Measurements from ENCODE around the gene HOXB7. TPM values are rescaled to one million over a fixed set of nuclear protein-coding genes. Genes with fewer than 3 reads are reported as not detected.

The HOXB7 gene
- total RNA-seq, 1 donor from 2014 or later: 1.0 TPM

- Histone ChIP-seq H3K4me1 (ENCODE audit: control insufficient read depth in 3 of 3, insufficient read depth in 3 of 3, low read length in 3 of 3) (peaks cover 2 to 7% (median 3%) of the 10 kb centered on the region in 3 donors), H3K36me3 (ENCODE audit: control insufficient read depth in 3 of 3, insufficient read depth in 3 of 3, low read length in 3 of 3) (no peaks in the 10 kb centered on the region), H3K27me3 (ENCODE audit: control insufficient read depth in 3 of 3, insufficient read depth in 3 of 3, low read length in 3 of 3) (peaks cover 86 to 92% (median 90%) of the 10 kb centered on the region in 3 donors), H3K4me3 (ENCODE audit: low read length in 3 of 3) (no peak overlapping the region), H3K9ac (ENCODE audit: low read depth in 1 of 3, low read length in 3 of 3) (no peak overlapping the region), H3K27ac (ENCODE audit: low read depth, low read length) (no peak overlapping the region), H3K9me3 (ENCODE audit: control insufficient read depth in 3 of 3, low read length in 3 of 3) (no peaks in the 10 kb centered on the region)
Measured at GRCh38 chr17:48644159-48644558, 33.3 kb upstream of the HOXB7 start.

- Histone ChIP-seq H3K9ac (ENCODE audit: low read depth in 1 of 3, low read length in 3 of 3) (no peak overlapping the region), H3K4me1 (ENCODE audit: control insufficient read depth in 3 of 3, insufficient read depth in 3 of 3, low read length in 3 of 3) (peaks cover 2 to 7% (median 3%) of the 10 kb centered on the region in 3 donors), H3K27me3 (ENCODE audit: control insufficient read depth in 3 of 3, insufficient read depth in 3 of 3, low read length in 3 of 3) (peaks cover 90 to 97% (median 92%) of the 10 kb centered on the region in 3 donors), H3K27ac (ENCODE audit: low read depth, low read length) (no peak overlapping the region), H3K4me3 (ENCODE audit: low read length in 3 of 3) (no peak overlapping the region), H3K9me3 (ENCODE audit: control insufficient read depth in 3 of 3, low read length in 3 of 3) (no peaks in the 10 kb centered on the region), H3K36me3 (ENCODE audit: control insufficient read depth in 3 of 3, insufficient read depth in 3 of 3, low read length in 3 of 3) (no peaks in the 10 kb centered on the region)
Measured at GRCh38 chr17:48643697-48644012, 32.8 kb upstream of the HOXB7 start.

- Histone ChIP-seq H3K4me3 (ENCODE audit: low read length in 3 of 3) (no peak overlapping the region), H3K36me3 (ENCODE audit: control insufficient read depth in 3 of 3, insufficient read depth in 3 of 3, low read length in 3 of 3) (no peaks in the 10 kb centered on the region), H3K4me1 (ENCODE audit: control insufficient read depth in 3 of 3, insufficient read depth in 3 of 3, low read length in 3 of 3) (peaks cover 2 to 7% (median 3%) of the 10 kb centered on the region in 3 donors), H3K27me3 (ENCODE audit: control insufficient read depth in 3 of 3, insufficient read depth in 3 of 3, low read length in 3 of 3) (peaks cover 88 to 97% (median 94%) of the 10 kb centered on the region in 3 donors), H3K9me3 (ENCODE audit: control insufficient read depth in 3 of 3, low read length in 3 of 3) (no peaks in the 10 kb centered on the region), H3K27ac (ENCODE audit: low read depth, low read length) (no peak overlapping the region), H3K9ac (ENCODE audit: low read depth in 1 of 3, low read length in 3 of 3) (no peak overlapping the region)
Measured at GRCh38 chr17:48642843-48643696, 32.3 kb upstream of the HOXB7 start.

GRCh38 chr17:48642059-48642842, 31.4 kb upstream of the HOXB7 start:
- peaks cover 0 to 2% (median 0%) of the 10 kb centered on the region in 3 donors for H3K4me1 ChIP-seq (ENCODE audit: control insufficient read depth in 3 of 3, insufficient read depth in 3 of 3, low read length in 3 of 3)
- no peaks in the 10 kb centered on the region for H3K36me3 ChIP-seq (ENCODE audit: control insufficient read depth in 3 of 3, insufficient read depth in 3 of 3, low read length in 3 of 3)
- H3K27ac ChIP-seq (ENCODE audit: low read depth, low read length): no peak overlapping the region
- no peak overlapping the region for H3K4me3 ChIP-seq (ENCODE audit: low read length in 3 of 3)
- no peaks in the 10 kb centered on the region for H3K9me3 ChIP-seq (ENCODE audit: control insufficient read depth in 3 of 3, low read length in 3 of 3)
- H3K9ac ChIP-seq (ENCODE audit: low read depth in 1 of 3, low read length in 3 of 3): no peak overlapping the region
- H3K27me3 ChIP-seq (ENCODE audit: control insufficient read depth in 3 of 3, insufficient read depth in 3 of 3, low read length in 3 of 3): peaks cover 88 to 97% (median 95%) of the 10 kb centered on the region in 3 donors

GRCh38 chr17:48641541-48642058, 30.8 kb upstream of the HOXB7 start:
- H3K27ac ChIP-seq (ENCODE audit: low read depth, low read length): no peak overlapping the region
- H3K9ac ChIP-seq (ENCODE audit: low read depth in 1 of 3, low read length in 3 of 3): no peak overlapping the region
- H3K4me3 ChIP-seq (ENCODE audit: low read length in 3 of 3): no peak overlapping the region
- no peaks in the 10 kb centered on the region for H3K9me3 ChIP-seq (ENCODE audit: control insufficient read depth in 3 of 3, low read length in 3 of 3)
- H3K36me3 ChIP-seq (ENCODE audit: control insufficient read depth in 3 of 3, insufficient read depth in 3 of 3, low read length in 3 of 3): no peaks in the 10 kb centered on the region
- peaks cover 88 to 98% (median 97%) of the 10 kb centered on the region in 3 donors for H3K27me3 ChIP-seq (ENCODE audit: control insufficient read depth in 3 of 3, insufficient read depth in 3 of 3, low read length in 3 of 3)
- H3K4me1 ChIP-seq (ENCODE audit: control insufficient read depth in 3 of 3, insufficient read depth in 3 of 3, low read length in 3 of 3): peaks cover 0 to 2% (median 0%) of the 10 kb centered on the region in 3 donors

GRCh38 chr17:48640858-48641180, 30.0 kb upstream of the HOXB7 start:
- Histone ChIP-seq H3K27me3 (ENCODE audit: control insufficient read depth in 3 of 3, insufficient read depth in 3 of 3, low read length in 3 of 3) (peaks cover 88 to 97% (median 97%) of the 10 kb centered on the region in 3 donors), H3K9me3 (ENCODE audit: control insufficient read depth in 3 of 3, low read length in 3 of 3) (no peaks in the 10 kb centered on the region), H3K27ac (ENCODE audit: low read depth, low read length) (no peak overlapping the region), H3K36me3 (ENCODE audit: control insufficient read depth in 3 of 3, insufficient read depth in 3 of 3, low read length in 3 of 3) (no peaks in the 10 kb centered on the region), H3K9ac (ENCODE audit: low read depth in 1 of 3, low read length in 3 of 3) (no peak overlapping the region), H3K4me3 (ENCODE audit: low read length in 3 of 3) (no peak overlapping the region), H3K4me1 (ENCODE audit: control insufficient read depth in 3 of 3, insufficient read depth in 3 of 3, low read length in 3 of 3) (peaks cover 0 to 4% (median 0%) of the 10 kb centered on the region in 3 donors)

GRCh38 chr17:48639982-48640857, 29.4 kb upstream of the HOXB7 start:
- peaks cover 88 to 97% (median 97%) of the 10 kb centered on the region in 3 donors for H3K27me3 ChIP-seq (ENCODE audit: control insufficient read depth in 3 of 3, insufficient read depth in 3 of 3, low read length in 3 of 3)
- no peaks in the 10 kb centered on the region for H3K9me3 ChIP-seq (ENCODE audit: control insufficient read depth in 3 of 3, low read length in 3 of 3)

GRCh38 chr17:48639136-48639535, 28.3 kb upstream of the HOXB7 start:
- H3K36me3 ChIP-seq (ENCODE audit: control insufficient read depth in 3 of 3, insufficient read depth in 3 of 3, low read length in 3 of 3): no peaks in the 10 kb centered on the region
- peaks cover 89 to 97% (median 97%) of the 10 kb centered on the region in 3 donors for H3K27me3 ChIP-seq (ENCODE audit: control insufficient read depth in 3 of 3, insufficient read depth in 3 of 3, low read length in 3 of 3)
- H3K4me3 ChIP-seq (ENCODE audit: low read length in 3 of 3): no peak overlapping the region
- peaks cover 0 to 4% (median 0%) of the 10 kb centered on the region in 3 donors for H3K4me1 ChIP-seq (ENCODE audit: control insufficient read depth in 3 of 3, insufficient read depth in 3 of 3, low read length in 3 of 3)
- no peak overlapping the region for H3K9ac ChIP-seq (ENCODE audit: low read depth in 1 of 3, low read length in 3 of 3)
- no peaks in the 10 kb centered on the region for H3K9me3 ChIP-seq (ENCODE audit: control insufficient read depth in 3 of 3, low read length in 3 of 3)
- no peak overlapping the region for H3K27ac ChIP-seq (ENCODE audit: low read depth, low read length)

More at GRCh38 chr17:48639982-48640857, 29.4 kb upstream of the HOXB7 start:
- peaks cover 0 to 4% (median 0%) of the 10 kb centered on the region in 3 donors for H3K4me1 ChIP-seq (ENCODE audit: control insufficient read depth in 3 of 3, insufficient read depth in 3 of 3, low read length in 3 of 3)
- no peak overlapping the region for H3K9ac ChIP-seq (ENCODE audit: low read depth in 1 of 3, low read length in 3 of 3)
- no peak overlapping the region for H3K27ac ChIP-seq (ENCODE audit: low read depth, low read length)
- H3K36me3 ChIP-seq (ENCODE audit: control insufficient read depth in 3 of 3, insufficient read depth in 3 of 3, low read length in 3 of 3): no peaks in the 10 kb centered on the region
- no peak overlapping the region for H3K4me3 ChIP-seq (ENCODE audit: low read length in 3 of 3)
